ENCODE results near the gene CNN2. TPM values are rescaled to one million over a fixed set of nuclear protein-coding genes. Genes with fewer than 3 reads are reported as not detected.

The CNN2 gene
- total and polyA plus RNA-seq, 2 of the 13 experiments (the other 11 are each of a cell fraction or from before 2014, with no cell fraction given) = 63.6 to 70.0 TPM

DNA sequence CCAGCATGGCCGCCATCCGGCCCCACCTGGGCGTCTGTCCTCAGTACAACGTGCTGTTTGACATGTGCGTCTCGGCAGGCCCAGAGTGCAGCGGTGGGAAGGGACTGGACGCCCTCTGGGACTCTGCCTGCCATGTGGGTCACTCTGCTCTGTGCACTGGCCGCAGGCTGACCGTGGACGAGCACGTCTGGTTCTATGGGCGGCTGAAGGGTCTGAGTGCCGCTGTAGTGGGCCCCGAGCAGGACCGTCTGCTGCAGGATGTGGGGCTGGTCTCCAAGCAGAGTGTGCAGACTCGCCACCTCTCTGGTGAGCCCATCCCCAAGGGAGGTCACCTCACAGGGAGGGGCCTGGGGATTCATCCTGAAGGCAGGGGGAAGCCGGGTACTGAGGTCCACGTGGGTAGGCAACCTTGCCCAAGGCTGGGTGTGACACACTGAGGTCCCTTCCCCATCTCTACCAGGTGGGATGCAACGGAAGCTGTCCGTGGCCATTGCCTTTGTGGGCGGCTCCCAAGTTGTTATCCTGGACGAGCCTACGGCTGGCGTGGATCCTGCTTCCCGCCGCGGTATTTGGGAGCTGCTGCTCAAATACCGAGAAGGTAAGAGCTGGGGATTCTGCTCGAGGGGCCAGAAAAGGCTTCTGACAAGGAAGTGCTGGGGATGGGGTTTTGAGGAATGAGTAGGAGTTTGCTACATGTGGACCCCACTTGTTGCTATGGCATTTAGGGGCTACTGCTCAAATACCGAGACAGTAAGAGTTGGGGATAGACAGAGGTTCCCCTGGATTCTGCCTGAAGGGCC lies 24.8 kb downstream of the CNN2 start (continued):
- TF ChIP-seq ZFP91 (CRISPR knock-in tag; IDR thresholded peaks at IDR 0.05; ENCODE audit: borderline replicate concordance) (peak; percentile 77), ZNF530 (CRISPR knock-in tag; IDR thresholded peaks at IDR 0.05; ENCODE audit: low read depth) (no peak), ZNF574 (CRISPR knock-in tag; IDR thresholded peaks at IDR 0.05) (peak; percentile 79), BATF2 (CRISPR knock-in tag; IDR thresholded peaks at IDR 0.05) (peak; percentile 71; the same call in 1 of the 2 replicates), HOXA7 (CRISPR knock-in tag; IDR thresholded peaks at IDR 0.05) (0 out of 2 replicates have a peak, but pooled peaks have one; percentile 16), ZMYM3 (CRISPR knock-in tag; IDR thresholded peaks at IDR 0.05) (peak; percentile 91), MEF2D (CRISPR knock-in tag; IDR thresholded peaks at IDR 0.05) (peak; percentile 95), HOXA3 (CRISPR knock-in tag; IDR thresholded peaks at IDR 0.05) (peak; percentile 89), ZBTB7A (CRISPR knock-in tag; IDR thresholded peaks at IDR 0.05) (peak; percentile 93), MED1 (CRISPR knock-in tag; IDR thresholded peaks at IDR 0.05) (peak; percentile 78), MXD3 (CRISPR knock-in tag; IDR thresholded peaks at IDR 0.05) (peak; percentile 93), FUBP1 (CRISPR knock-in tag; IDR thresholded peaks at IDR 0.05; ENCODE audit: borderline replicate concordance) (no peak), NFATC3 (CRISPR knock-in tag; IDR thresholded peaks at IDR 0.05) (no peak), ZNF550 (CRISPR knock-in tag; IDR thresholded peaks at IDR 0.05; ENCODE audit: borderline replicate concordance) (0 out of 2 replicates have a peak, but pooled peaks have one; percentile 46), NR3C1 (CRISPR knock-in tag; IDR thresholded peaks at IDR 0.05) (no peak)
- TF ChIP-seq, protein P1, sequence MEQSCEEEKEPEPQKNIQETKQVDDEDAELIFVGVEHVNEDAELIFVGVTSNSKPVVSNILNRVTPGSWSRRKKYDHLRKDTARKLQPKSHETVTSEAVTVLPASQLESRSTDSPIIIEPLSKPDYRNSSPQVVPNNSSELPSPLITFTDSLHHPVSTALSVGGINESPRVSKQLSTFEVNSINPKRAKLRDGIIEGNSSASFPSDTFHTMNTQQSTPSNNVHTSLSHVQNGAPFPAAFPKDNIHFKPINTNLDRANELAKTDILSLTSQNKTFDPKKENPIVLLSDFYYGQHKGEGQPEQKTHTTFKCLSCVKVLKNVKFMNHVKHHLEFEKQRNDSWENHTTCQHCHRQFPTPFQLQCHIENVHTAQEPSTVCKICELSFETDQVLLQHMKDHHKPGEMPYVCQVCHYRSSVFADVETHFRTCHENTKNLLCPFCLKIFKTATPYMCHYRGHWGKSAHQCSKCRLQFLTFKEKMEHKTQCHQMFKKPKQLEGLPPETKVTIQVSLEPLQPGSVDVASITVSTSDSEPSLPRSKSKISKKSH (CRISPR knock-in tag; IDR thresholded peaks at IDR 0.05; ENCODE audit: borderline replicate concordance) = peak; percentile 98; the same call in 1 of the 2 replicates

All from HepG2 (cell line).